ENCODE data around the gene PDE6B. TPM values are rescaled to one million over a fixed set of nuclear protein-coding genes. Genes with fewer than 3 reads are reported as not detected.
"Not testable (repeated sequence)": the region's sequence is repeated elsewhere in the genome, so short reads cannot be mapped to it uniquely, and the experiment has no call there.

Gene PDE6B
- polyA plus RNA-seq, 2 of the 4 experiments (the other 2 are of a cell fraction) = not detected

DNA sequence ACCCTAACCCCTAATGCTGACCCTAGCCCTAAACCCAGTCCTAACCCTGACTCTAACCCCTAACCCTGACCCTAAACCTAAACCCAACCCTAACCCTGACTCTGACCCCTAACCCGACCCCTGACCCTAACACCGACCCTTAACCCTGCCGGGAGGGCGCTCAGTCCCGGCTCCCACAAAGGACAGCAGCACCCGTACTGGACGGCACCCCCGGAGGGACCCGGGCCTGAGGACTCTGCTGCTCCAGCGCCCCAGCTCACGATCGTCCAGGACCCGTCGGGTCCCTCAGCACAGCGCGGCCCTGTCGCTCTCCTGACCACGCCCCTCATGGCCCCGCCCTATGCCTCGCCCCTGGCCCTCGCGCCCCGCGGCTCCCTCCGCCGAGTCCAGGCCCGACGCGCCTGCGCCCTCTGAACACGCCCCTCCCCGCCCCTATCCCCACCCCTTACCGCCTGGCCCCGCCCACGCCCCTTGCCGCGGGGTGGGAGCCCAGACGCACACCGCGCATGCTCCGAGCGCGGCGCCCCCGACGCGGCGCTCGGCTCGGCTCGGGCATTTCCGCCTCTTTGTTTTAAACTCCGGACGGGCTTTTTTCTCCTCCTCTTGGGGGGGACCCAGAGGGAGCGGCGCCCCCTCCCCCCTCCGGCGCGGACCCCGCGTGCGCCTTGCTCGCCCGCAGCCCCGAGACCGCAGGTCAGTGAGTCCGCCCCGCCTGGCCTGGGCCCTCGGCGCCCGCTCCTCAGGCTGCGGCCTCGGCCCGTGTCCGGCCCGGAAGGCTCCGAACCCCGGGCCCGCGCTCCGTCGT, 80.1 kb downstream of the PDE6B start, which contains the start of gene PCGF3:
Gene PCGF3 (plus strand): TSS at position 555 of the 805 bp plus-strand sequence. CDS start 27,849 bp downstream, outside the sequence.
- Histone ChIP-seq H3K27ac (peak within 1 kb of the TSS; percentile 97 to 98), H3K4me2 (peak within 1 kb of the TSS; percentile 83), H3K4me3 (peak within 1 kb of the TSS; percentile 99), H3K4me1 (peaks cover 8% of the 10 kb centered on the region; the same call in 2 of the 3 replicates), H3K9me3 (no peaks in the 10 kb centered on the region)
- TF ChIP-seq RAD21 (conservative IDR thresholded peaks at IDR 0.05 in 1 of 2, IDR thresholded peaks at IDR 0.05 in 1 of 2) (no peak), TP53 (CRISPR knock-in tag; IDR thresholded peaks at IDR 0.05) (no peak), KDM1A (IDR thresholded peaks at IDR 0.05; ENCODE audit: low read depth) (no peak), BHLHE40 (IDR thresholded peaks at IDR 0.05; ENCODE audit: low read depth, low read length) (no peak), KDM5A (IDR thresholded peaks at IDR 0.05) (no peak), FOXS1 (CRISPR knock-in tag; IDR thresholded peaks at IDR 0.05) (no peak), NR3C1 (IDR thresholded peaks at IDR 0.05) (no peak), POLR2A (IDR thresholded peaks at IDR 0.05; ENCODE audit: low read length) (peak; percentile 1; the same call in 1 of the 2 replicates), EHMT2 (IDR thresholded peaks at IDR 0.05; ENCODE audit: low read depth) (no peak), JUN (IDR thresholded peaks at IDR 0.05) (peak in 1 of 2 experiments; percentile 43; a peak in 1 of 5 replicates), ZSCAN20 (CRISPR knock-in tag; IDR thresholded peaks at IDR 0.05) (no peak), ZC3H11A (IDR thresholded peaks at IDR 0.05) (no peak), PHF8 (IDR thresholded peaks at IDR 0.05; ENCODE audit: borderline replicate concordance, low read depth) (peak; percentile 87; the same call in 1 of the 2 replicates)
- TF ChIP-seq, protein P1, sequence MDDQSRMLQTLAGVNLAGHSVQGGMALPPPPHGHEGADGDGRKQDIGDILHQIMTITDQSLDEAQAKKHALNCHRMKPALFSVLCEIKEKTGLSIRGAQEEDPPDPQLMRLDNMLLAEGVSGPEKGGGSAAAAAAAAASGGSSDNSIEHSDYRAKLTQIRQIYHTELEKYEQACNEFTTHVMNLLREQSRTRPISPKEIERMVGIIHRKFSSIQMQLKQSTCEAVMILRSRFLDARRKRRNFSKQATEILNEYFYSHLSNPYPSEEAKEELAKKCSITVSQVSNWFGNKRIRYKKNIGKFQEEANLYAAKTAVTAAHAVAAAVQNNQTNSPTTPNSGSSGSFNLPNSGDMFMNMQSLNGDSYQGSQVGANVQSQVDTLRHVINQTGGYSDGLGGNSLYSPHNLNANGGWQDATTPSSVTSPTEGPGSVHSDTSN (IDR thresholded peaks at IDR 0.05) = no peak
- TF ChIP-seq, protein P2, sequence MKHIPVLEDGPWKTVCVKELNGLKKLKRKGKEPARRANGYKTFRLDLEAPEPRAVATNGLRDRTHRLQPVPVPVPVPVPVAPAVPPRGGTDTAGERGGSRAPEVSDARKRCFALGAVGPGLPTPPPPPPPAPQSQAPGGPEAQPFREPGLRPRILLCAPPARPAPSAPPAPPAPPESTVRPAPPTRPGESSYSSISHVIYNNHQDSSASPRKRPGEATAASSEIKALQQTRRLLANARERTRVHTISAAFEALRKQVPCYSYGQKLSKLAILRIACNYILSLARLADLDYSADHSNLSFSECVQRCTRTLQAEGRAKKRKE (CRISPR knock-in tag; IDR thresholded peaks at IDR 0.05; ENCODE audit: low read depth) = no peak
- TF ChIP-seq, protein P3, sequence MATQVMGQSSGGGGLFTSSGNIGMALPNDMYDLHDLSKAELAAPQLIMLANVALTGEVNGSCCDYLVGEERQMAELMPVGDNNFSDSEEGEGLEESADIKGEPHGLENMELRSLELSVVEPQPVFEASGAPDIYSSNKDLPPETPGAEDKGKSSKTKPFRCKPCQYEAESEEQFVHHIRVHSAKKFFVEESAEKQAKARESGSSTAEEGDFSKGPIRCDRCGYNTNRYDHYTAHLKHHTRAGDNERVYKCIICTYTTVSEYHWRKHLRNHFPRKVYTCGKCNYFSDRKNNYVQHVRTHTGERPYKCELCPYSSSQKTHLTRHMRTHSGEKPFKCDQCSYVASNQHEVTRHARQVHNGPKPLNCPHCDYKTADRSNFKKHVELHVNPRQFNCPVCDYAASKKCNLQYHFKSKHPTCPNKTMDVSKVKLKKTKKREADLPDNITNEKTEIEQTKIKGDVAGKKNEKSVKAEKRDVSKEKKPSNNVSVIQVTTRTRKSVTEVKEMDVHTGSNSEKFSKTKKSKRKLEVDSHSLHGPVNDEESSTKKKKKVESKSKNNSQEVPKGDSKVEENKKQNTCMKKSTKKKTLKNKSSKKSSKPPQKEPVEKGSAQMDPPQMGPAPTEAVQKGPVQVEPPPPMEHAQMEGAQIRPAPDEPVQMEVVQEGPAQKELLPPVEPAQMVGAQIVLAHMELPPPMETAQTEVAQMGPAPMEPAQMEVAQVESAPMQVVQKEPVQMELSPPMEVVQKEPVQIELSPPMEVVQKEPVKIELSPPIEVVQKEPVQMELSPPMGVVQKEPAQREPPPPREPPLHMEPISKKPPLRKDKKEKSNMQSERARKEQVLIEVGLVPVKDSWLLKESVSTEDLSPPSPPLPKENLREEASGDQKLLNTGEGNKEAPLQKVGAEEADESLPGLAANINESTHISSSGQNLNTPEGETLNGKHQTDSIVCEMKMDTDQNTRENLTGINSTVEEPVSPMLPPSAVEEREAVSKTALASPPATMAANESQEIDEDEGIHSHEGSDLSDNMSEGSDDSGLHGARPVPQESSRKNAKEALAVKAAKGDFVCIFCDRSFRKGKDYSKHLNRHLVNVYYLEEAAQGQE (IDR thresholded peaks at IDR 0.05) = no peak
- TF ChIP-seq, protein P4, sequence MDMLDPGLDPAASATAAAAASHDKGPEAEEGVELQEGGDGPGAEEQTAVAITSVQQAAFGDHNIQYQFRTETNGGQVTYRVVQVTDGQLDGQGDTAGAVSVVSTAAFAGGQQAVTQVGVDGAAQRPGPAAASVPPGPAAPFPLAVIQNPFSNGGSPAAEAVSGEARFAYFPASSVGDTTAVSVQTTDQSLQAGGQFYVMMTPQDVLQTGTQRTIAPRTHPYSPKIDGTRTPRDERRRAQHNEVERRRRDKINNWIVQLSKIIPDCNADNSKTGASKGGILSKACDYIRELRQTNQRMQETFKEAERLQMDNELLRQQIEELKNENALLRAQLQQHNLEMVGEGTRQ (IDR thresholded peaks at IDR 0.05) = no peak
- ChIA-PET POLR2A (no interaction called here), CTCF (no interaction called here)
- DNase-seq (ENCODE audit: low read depth in 1 of 2, low spot score in 1 of 2) (peak; percentile 83 to 94), FAIRE-seq (no peak), ATAC-seq (peak; percentile 82 to 98)
- WGBS (ENCODE audit: missing lambda C conversion rate) = 0% methylated on average over 13 of the region's 82 CpGs

DNA sequence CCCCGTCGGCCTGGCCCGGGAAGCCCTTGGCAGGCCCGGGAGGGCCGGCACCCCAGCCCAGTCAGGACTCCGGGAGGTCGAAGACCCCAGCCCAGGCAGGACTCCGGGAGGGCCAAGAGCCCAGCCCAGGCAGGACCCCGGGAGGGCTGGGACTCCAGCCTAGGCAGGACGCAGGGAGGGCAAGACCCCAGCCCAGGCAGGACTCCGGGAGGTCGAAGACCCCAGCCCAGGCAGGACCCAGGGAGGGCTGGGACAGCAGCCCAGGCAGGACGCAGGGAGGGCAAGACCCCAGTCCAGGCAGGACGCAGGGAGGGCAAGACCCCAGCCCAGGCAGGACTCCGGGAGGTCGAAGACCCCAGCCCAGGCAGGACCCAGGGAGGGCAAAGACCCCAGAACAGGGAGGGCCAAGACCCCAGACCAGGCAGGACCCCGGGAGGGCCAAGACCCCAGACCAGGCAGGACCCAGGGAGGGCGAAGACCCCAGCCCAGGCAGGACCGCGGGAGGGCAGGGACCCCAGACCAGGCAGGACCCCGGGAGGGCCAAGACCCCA, 80.8 kb downstream of the PDE6B start:
- Histone ChIP-seq H3K4me3 (peak overlapping the region; percentile 99), H3K4me2 (peak overlapping the region; percentile 83), H3K27ac (peak overlapping the region; percentile 97 to 98)
- ATAC-seq; H3K9me3 ChIP-seq; FAIRE-seq; DNase-seq (ENCODE audit: low read depth in 1 of 2, low spot score in 1 of 2); CTCF ChIA-PET; POLR2A ChIA-PET; H3K4me1 ChIP-seq: not testable (repeated sequence)
- WGBS (ENCODE audit: missing lambda C conversion rate) = no CpG with 5 or more reads among the region's 21 CpGs
